Subcutaneous adipose tissue (tissue), 4 donors: ENCODE data around the gene PCDH9. TPM values are rescaled to one million over a fixed set of nuclear protein-coding genes. Genes with fewer than 3 reads are reported as not detected.

Experiments used
- CTCF ChIP-seq: fragments of 450-650 bp; IDR thresholded peaks from one replicate; pipeline ENCODE4 v1.5.1; 2016; ENCODE audit warnings: low read depth, mild to moderate bottlenecking, control low read depth, antibody characterized with exemption, moderate library complexity
- total RNA-seq, 4 donors: library from RNA; depleted of rRNA; stranded (reverse); fragments of >200 nt; gene quantifications; one replicate each; pipeline ENCODE4 v1.1.0, GENCODE V29; 2016

PCDH9 gene
- total RNA-seq, 4 donors from 2014 or later: 9.0 to 28.4 (median 12.0) TPM

GRCh38 chr13:67086260-67086659 lies 143.9 kb downstream of the PCDH9 start:
- TF ChIP-seq CTCF: no peak

- no peak for TF ChIP-seq CTCF
Observed at GRCh38 chr13:67084066-67084465, 146.1 kb downstream of the PCDH9 start.

- no peak for TF ChIP-seq CTCF
Observed at GRCh38 chr13:67083519-67083918, 146.6 kb downstream of the PCDH9 start.

- TF ChIP-seq CTCF: no peak
Observed at GRCh38 chr13:67080351-67080750, 149.8 kb downstream of the PCDH9 start.

GRCh38 chr13:67078062-67078461 lies 152.1 kb downstream of the PCDH9 start:
- TF ChIP-seq CTCF: no peak

- TF ChIP-seq CTCF: no peak
Observed at GRCh38 chr13:67077132-67077531, 153.0 kb downstream of the PCDH9 start.

- no peak for TF ChIP-seq CTCF
Observed at GRCh38 chr13:67076378-67076777, 153.8 kb downstream of the PCDH9 start.

GRCh38 chr13:67075239-67075638 lies 154.9 kb downstream of the PCDH9 start:
- TF ChIP-seq CTCF: no peak
